ENCODE results near the gene AKT1.

The AKT1 gene

DNA sequence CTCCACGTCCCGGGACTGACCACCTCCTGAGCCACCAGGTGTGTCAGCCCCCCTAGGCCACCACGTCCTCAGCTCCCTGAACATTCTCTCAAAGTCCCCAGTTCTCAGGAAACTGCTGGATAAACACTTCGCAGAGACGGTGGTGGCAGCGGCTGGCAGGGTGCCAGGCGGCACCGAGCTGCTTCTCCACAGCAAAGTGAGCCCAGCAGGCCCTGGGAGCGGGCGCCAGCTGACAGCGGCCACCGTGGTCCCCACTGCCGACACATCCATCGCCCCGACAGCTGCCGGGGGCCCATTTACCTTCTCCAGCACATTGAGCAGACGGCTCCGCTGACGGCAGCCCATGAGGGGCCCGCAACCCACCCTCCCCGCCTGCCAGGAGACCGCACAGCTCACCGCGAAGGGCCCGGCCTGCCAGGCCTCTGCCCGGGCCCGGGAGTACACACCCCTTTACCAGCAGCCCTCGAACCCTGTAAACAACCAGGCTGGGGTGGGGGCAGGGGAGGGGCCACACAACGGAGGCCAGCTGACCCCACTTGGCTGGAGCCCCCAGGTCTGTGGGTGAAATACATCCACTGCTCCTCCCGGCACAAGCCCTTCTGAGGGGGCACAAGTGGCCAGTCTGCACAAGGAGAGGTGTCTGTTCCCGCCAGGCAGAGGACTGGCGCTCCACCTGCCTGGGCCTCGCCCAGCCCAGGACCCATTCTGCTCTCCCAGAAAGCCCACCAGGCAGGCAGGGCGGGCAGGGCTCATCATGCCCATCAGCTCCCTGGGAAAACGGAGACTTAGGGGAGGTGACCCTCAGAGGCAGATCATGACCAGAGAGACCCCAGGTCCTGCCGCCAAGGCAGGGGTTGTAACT is 10.5 kb downstream of the AKT1 start:
- DNase-seq = no peak

GRCh38 chr14:104784218-104784568 is 11.4 kb downstream of the AKT1 start:
- no peak for DNase-seq

- DNase-seq = no peak
These were observed 11.9 kb downstream of the AKT1 start for GRCh38 chr14:104783484-104784217.

GRCh38 chr14:104782808-104783139 is 12.8 kb downstream of the AKT1 start:
- DNase-seq = no peak

GRCh38 chr14:104782086-104782807 is 13.3 kb downstream of the AKT1 start:
- no peak for DNase-seq

DNA sequence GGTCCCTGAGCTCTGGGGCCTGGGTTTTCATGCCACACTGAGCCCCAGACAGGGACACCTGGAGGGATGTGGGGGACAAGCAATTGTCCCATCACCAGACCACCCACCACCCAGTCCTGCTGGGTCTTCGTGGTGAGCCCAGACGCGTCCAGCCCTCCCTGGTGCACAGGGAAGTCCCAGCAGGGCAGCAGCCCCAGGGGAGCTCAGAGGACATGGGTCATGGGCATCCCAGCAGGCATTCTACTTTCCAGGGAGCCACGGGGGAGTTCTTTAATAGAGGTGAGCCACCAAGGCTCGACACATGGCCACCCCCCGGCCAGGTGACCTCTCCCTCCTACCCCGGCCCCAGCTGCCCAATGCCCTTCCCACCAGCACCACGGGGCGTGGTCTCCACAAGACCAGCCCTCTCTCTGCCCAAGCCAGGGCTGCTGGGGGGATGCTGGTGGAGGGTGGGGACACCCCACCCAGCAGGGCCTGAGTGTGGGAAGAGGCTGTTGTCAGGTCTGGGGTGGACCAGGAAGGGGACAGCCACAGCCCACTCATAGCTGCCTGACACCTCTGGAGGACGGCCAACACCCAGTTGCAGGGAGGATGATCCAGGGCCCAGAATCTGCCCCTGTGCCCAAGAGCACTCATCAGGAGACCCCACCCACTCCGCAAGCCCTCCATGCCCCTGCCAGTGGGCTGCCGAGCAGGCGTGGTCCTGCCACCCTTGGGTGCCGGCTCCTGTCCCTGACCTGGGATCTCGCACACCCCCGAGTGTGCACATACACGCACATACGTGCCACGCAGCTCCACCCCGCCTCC is 14.1 kb downstream of the AKT1 start:
- no peak for DNase-seq

DNA sequence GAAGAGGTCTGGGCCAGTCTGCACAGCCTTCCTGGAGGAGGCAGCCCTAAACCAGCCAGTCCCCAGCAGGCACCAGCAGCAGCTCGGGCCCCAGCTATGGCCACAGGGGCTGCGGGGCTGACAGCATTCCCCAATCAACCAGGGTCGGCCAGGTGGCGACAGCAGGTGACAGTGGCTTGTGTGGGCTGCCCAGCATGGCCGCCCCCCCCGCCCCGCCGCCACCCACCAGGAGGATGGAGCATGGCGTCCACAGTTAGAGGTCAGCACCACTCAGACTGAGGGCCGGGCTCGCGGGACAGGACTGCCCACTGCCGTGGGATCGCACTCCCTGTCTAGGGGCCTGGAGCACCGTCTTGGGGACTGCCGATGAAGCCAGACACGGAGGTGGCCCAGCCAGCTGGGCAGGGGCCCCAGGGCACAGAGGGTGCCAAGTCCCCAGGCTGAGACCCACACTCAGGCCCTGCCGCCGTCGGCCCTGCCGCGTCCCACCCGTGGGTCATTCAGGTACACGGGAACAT is 15.0 kb downstream of the AKT1 start:
- DNase-seq = no peak

- no peak for DNase-seq
These were observed 15.6 kb downstream of the AKT1 start for GRCh38 chr14:104779776-104780512.

- no peak for DNase-seq
These were observed 16.7 kb downstream of the AKT1 start for GRCh38 chr14:104778694-104779331.

DNA sequence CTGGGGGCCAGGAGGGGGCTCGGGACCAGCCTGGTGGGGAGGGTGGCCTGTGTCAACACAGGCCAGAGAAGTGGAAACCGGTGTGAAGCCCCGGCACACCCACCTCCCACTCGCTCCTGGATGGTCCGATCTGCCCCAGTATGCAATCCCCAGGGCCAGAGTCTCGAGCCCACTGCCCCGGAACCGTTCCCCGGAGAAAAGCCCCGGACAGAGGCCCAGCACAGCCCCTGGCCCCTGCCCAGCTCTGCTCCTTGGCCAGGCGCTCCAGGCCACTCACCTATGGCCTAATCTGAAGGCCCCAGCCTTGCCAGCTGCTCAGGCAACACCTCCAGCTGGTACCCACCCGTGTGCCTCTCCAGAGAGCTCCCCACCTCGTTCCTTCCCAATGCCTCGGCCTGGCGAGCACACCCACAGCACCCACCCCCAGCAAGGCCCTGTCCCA is 17.7 kb downstream of the AKT1 start:
- DNase-seq = no peak

GRCh38 chr14:104776961-104777807 is 18.4 kb downstream of the AKT1 start:
- no peak for DNase-seq

- no peak for DNase-seq
These were observed 19.1 kb downstream of the AKT1 start for GRCh38 chr14:104776481-104776880.

- no peak for DNase-seq
These were observed 20.5 kb downstream of the AKT1 start for GRCh38 chr14:104775073-104775489.

GRCh38 chr14:104774453-104775072 is 21.0 kb downstream of the AKT1 start:
- no peak for DNase-seq

DNA sequence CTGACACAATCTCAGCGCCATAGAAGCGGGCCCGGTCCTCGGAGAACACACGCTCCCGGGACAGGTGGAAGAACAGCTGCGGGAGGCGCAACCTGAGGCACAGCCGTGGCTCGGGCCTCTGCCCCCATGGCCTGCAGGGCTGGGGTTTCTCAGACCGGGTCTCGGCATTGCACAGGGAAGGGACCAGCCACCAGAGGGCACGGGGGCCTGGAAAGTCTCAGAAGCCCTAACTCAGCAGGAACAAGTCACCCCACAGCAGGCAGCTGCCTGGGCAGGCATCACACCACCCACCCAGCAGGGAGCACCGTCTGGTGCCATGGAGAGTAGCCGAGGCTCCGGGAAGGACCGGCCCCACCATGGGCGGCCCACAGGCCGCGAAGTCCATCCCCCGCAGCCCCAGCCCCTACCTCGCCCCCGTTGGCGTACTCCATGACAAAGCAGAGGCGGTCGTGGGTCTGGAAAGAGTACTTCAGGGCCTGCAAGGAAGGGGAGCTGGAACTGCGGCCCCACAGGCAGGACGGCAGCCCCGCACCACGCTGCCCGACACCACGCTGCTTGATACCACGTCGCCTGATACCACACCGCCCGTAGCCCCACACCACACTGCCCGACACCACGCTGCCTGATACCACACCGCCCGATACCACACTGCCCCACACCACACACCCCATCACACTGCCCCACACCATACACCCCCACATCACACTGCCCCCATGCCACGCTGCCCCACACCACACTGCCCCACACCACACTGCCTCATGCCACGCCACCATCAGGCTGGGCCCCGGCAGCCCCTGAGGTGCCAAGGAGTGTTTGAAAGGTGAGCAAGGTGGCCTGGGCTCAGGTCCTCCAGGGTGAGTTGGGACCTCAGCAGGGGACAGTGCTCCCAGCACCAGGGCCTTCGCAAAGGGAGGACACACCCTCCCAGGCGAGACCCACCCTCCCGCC is 21.8 kb downstream of the AKT1 start:
- DNase-seq = no peak

DNA sequence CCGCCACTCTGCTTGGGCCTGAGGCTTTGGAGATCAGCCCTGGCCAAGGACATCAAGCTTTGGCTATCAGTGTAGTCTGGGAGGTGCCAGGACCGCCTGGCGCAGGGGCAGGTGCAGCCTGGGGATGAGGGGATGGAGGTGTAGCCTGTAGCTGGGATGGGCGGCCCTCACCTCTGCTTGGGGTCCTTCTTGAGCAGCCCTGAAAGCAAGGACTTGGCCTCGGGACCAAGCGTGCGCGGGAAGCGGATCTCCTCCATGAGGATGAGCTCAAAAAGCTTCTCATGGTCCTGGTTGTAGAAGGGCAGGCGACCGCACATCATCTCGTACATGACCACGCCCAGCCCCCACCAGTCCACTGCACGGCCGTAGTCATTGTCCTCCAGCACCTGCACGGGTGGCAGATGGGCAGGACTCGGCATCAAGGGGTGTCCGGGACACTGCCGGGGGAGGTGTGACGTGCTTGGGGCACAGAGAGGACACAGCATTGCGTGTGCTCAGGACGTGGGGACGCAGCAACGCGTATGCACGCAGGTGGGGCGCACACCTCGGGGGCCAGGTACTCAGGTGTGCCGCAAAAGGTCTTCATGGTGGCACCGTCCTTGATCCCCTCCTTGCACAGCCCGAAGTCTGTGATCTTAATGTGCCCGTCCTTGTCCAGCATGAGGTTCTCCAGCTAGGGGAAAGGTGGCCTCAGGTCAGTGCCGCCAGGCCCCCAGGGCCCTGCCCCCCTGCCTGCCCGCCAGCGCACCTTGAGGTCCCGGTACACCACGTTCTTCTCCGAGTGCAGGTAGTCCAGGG is 22.6 kb downstream of the AKT1 start:
- DNase-seq = peak in 1 of 5 donors; percentile 0

DNA sequence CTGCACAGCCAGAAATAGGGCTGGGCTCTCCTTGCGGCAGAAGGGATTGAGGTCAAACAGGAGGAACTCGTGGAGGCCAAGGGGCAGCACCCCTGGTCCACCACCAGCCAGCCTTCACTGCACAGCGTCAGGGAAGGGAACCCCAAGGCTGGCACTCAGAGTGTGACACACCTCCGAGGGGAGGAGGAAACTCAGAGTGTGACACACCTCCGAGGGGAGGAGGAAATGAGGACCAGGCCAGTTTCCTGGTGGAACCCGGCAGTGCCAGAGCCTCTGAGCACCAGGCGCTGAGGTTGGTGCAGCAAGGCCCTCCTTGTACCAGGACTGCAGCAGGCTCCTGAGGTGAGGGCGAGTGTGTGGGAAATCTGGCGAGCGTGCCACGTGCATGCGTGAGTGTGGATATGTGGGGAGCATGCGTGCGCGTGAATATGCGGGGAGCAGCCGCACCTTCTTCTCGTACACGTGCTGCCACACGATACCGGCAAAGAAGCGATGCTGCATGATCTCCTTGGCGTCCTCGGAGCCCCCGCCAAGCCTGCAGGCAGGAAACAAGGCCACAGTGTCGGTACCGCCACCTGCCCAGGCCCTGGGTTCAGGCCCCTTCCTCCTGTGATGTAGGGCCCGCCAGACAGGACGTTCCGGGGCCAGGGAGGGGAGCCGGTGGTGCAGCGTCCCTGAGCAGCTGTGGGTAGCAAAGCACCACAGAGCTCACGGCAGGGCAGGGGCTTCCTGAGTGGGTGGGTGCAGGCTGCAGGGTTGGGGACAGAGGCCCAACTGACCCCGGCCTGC is 23.4 kb downstream of the AKT1 start:
- peak in 1 of 5 donors; percentile 1 for DNase-seq
